ENCODE results near the gene G6PC1. TPM values are rescaled to one million over a fixed set of nuclear protein-coding genes. Genes with fewer than 3 reads are reported as not detected.
"Not testable (repeated sequence)": the region's sequence is repeated elsewhere in the genome, so short reads cannot be mapped to it uniquely, and the experiment has no call there.

The G6PC1 gene
- total RNA-seq, 1 donor from 2014 or later: not detected

DNA sequence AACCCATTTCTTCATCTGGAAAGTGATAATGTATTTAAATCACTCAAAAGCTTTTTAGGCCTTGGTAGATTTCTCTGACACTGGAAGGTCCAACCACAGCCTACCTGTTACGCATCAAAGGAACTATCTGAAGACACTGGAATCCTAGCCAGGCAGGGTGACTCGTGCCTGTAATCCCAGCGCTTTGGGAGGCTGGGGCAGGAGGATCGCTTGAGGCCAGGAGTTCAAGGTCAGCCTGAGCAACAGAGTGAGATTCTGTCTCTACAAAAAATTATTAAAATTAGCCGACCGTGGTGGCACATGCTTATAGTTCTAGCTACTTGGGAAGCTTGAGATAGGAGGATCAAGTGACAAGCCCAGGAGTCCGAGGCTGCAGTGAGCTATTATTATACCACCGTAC is 18.4 kb upstream of the G6PC1 start:
- Mint-ChIP-seq H3K4me1 (ENCODE audit: low read depth) (peaks cover 6% of the 10 kb centered on the region), H3K27me3 (peaks cover 27% of the 10 kb centered on the region), H3K9me3 (ENCODE audit: low read depth) (no peaks in the 10 kb centered on the region), H3K4me3 (ENCODE audit: low read depth) (no peak overlapping the region), H3K36me3 (ENCODE audit: insufficient read depth) (no peaks in the 10 kb centered on the region), H3K27ac (no peak overlapping the region)
- no peak for DNase-seq (ENCODE audit: low spot score, unreplicated experiment)
- TF ChIP-seq, protein P1, sequence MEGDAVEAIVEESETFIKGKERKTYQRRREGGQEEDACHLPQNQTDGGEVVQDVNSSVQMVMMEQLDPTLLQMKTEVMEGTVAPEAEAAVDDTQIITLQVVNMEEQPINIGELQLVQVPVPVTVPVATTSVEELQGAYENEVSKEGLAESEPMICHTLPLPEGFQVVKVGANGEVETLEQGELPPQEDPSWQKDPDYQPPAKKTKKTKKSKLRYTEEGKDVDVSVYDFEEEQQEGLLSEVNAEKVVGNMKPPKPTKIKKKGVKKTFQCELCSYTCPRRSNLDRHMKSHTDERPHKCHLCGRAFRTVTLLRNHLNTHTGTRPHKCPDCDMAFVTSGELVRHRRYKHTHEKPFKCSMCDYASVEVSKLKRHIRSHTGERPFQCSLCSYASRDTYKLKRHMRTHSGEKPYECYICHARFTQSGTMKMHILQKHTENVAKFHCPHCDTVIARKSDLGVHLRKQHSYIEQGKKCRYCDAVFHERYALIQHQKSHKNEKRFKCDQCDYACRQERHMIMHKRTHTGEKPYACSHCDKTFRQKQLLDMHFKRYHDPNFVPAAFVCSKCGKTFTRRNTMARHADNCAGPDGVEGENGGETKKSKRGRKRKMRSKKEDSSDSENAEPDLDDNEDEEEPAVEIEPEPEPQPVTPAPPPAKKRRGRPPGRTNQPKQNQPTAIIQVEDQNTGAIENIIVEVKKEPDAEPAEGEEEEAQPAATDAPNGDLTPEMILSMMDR (IDR thresholded peaks at IDR 0.05; ENCODE audit: unreplicated experiment): no peak

DNA sequence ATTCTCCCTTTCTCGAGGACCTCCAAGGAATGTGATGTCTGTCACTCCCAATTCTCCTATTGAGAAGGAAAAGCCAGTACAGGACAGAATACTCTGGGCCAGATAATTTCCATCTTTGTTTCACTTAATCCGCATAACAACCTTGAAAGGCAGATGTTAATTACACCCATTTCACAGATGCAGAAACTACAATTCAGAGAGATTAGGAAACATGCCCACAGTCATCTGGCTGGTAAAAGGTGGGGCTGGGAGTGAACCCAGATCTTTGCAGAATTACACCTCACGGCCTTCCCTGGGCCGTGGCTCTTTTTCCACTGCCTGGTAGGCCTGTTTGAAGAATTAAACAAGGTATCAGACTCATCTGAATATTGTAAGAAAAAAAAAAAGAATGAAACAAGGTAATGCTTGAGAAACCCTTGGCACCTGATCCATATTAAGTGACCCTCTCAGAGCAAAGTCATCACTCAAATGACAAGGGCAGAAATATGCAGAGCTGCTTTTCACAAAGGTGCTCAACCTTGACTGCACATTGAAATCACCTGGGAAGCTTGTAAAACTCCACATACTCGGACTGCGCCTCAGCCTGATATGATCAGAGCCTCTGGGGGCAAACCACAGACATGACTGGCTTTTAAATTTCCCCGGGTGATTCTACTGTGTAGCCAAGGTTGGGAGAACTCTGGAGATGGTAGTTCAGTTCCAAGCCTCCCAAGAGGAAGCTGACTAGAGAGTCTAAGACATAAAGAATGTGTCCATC is 16.6 kb upstream of the G6PC1 start:
- H3K27ac Mint-ChIP-seq: no peak overlapping the region

DNA sequence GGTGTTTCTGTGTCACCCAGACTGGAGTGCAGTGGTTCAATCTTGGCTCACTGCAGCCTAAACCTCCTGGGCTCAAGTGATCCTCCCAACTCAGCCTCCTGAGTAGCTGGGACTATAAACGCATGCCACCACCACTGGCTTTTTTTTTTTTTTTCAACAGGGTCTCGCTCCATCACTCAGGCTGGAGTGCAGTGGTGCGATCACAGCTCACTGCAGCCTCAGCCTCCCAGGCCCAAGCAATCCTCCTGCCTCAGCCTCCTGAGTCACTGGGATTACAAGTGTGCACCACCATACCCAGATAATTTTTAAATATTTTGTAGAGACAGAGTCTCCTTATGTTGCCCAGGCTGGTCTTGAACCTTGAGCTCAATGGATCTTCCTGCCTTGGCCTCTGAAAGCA is 14.8 kb upstream of the G6PC1 start:
- not testable (repeated sequence) for H3K27ac Mint-ChIP-seq; H3K9me3 Mint-ChIP-seq (ENCODE audit: low read depth); H3K36me3 Mint-ChIP-seq (ENCODE audit: insufficient read depth); DNase-seq (ENCODE audit: low spot score, unreplicated experiment); H3K4me1 Mint-ChIP-seq (ENCODE audit: low read depth); H3K27me3 Mint-ChIP-seq; H3K4me3 Mint-ChIP-seq (ENCODE audit: low read depth)

More for the DNA sequence above, 16.6 kb upstream of the G6PC1 start:
- H3K4me3 Mint-ChIP-seq (ENCODE audit: low read depth): no peak overlapping the region
- H3K9me3 Mint-ChIP-seq (ENCODE audit: low read depth): no peaks in the 10 kb centered on the region
- DNase-seq (ENCODE audit: low spot score, unreplicated experiment): no peak
- no peaks in the 10 kb centered on the region for H3K36me3 Mint-ChIP-seq (ENCODE audit: insufficient read depth)
- H3K4me1 Mint-ChIP-seq (ENCODE audit: low read depth): peaks cover 2% of the 10 kb centered on the region
- H3K27me3 Mint-ChIP-seq: peaks cover 10% of the 10 kb centered on the region
- TF ChIP-seq, protein P1 (IDR thresholded peaks at IDR 0.05; ENCODE audit: unreplicated experiment): no peak

DNA sequence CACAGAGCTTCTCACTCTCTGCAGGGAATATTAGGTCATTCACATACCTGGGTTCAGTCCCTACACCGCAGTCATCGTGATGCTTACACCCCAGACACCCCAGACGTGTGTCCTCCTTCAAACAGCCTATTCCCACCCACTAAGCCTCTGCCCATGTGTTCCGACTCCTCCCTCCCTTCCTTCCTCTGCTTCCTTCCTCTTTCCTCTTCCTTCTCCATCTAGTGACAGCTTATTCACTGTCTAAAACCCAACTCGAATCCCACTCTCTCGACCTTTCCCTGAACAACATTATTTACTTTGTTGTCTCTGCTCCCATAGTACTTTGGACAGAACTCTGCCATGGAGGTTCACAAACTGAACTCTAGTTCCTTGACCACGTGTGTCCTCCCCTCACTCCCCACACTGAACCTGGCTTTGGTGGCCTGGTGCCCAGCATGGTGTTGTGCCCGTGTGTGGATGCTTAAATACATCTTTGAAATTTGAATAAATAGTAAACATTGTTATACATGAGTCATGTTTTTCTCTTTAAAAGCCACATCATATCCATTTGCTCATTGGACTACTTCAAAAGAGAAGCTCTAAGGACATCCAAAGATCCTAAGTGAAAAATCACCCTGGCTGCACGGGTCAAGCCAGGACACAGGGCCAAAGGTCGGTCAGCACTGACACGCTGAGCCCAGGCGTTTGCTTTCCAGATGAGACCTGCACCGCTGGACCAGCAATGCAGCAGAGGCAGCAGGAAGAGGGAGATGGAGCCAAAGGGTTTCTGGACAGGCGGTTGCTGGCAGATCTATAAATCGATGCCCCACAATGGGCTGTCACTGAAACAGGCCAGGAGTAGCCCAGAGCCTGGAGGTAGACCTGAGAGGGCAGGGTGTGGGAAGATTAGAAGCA is 14.1 kb upstream of the G6PC1 start:
- Mint-ChIP-seq H3K9me3 (ENCODE audit: low read depth) (no peaks in the 10 kb centered on the region), H3K27ac (no peak overlapping the region), H3K4me1 (ENCODE audit: low read depth) (peaks cover 6% of the 10 kb centered on the region), H3K27me3 (no peaks in the 10 kb centered on the region), H3K36me3 (ENCODE audit: insufficient read depth) (no peaks in the 10 kb centered on the region), H3K4me3 (ENCODE audit: low read depth) (no peak overlapping the region)
- no peak for DNase-seq (ENCODE audit: low spot score, unreplicated experiment)
- TF ChIP-seq, protein P1 (IDR thresholded peaks at IDR 0.05; ENCODE audit: unreplicated experiment): no peak

DNA sequence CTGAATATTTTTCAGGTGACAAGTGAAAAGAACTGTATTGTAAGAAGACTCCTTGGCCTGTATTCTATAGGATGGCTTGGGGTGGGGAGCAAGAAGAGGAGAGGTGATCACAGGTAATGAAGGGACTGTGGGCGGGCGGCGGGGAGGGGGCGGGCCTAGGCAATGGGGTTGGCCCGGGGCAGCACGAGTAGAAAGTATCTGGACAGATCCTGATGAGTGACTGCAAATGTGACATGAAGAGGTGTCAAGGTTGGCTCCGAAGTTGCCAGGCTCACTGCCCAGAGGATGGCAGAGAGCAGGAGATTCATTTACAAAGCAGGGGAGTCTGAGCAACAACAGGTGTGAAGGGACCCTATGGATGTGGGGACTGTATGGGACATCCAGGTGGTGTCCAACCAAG is 10.8 kb upstream of the G6PC1 start:
- Mint-ChIP-seq H3K27me3 (no peaks in the 10 kb centered on the region), H3K4me3 (ENCODE audit: low read depth) (no peak overlapping the region), H3K4me1 (ENCODE audit: low read depth) (peaks cover 26% of the 10 kb centered on the region), H3K36me3 (ENCODE audit: insufficient read depth) (no peaks in the 10 kb centered on the region), H3K27ac (no peak overlapping the region), H3K9me3 (ENCODE audit: low read depth) (no peaks in the 10 kb centered on the region)
- TF ChIP-seq, protein P1 (IDR thresholded peaks at IDR 0.05; ENCODE audit: unreplicated experiment): no peak
- DNase-seq (ENCODE audit: low spot score, unreplicated experiment): no peak

All from progenitor cell of endocrine pancreas (in vitro differentiated cells).